Measurements from ENCODE around the gene CYYR1.

DNA sequence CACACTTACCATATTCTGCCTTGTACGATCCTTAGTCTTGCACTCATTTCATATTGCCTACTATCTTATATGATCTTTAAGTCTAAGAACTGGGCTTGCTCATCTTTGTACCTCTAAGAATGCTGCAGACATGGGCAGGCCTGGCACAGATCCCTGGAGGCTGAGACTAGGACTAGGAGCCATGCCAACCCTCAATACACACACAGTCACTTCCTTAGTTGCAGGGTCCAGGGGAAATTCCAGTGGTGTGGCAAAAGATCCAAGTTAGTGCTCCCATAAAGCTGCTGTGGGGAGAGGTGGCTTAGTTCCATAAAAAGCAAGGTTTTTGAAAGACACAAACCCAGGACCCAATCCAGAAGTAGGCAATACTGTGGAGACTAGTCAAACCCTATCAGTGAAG is 59.9 kb downstream of the CYYR1 start:
- TF ChIP-seq, protein P1, sequence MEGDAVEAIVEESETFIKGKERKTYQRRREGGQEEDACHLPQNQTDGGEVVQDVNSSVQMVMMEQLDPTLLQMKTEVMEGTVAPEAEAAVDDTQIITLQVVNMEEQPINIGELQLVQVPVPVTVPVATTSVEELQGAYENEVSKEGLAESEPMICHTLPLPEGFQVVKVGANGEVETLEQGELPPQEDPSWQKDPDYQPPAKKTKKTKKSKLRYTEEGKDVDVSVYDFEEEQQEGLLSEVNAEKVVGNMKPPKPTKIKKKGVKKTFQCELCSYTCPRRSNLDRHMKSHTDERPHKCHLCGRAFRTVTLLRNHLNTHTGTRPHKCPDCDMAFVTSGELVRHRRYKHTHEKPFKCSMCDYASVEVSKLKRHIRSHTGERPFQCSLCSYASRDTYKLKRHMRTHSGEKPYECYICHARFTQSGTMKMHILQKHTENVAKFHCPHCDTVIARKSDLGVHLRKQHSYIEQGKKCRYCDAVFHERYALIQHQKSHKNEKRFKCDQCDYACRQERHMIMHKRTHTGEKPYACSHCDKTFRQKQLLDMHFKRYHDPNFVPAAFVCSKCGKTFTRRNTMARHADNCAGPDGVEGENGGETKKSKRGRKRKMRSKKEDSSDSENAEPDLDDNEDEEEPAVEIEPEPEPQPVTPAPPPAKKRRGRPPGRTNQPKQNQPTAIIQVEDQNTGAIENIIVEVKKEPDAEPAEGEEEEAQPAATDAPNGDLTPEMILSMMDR (IDR thresholded peaks at IDR 0.05), result no peak
- TF ChIP-seq POLR2A (IDR thresholded peaks at IDR 0.05), result no peak
